Liver (tissue), 9 donors: Measurements from ENCODE around the gene ADIPOR1. TPM values are rescaled to one million over a fixed set of nuclear protein-coding genes. Genes with fewer than 3 reads are reported as not detected.

Experiments used
- DNase-seq: peaks from one replicate; pipeline ENCODE4 v3.0.0-alpha.2; 2017; ENCODE audit warnings: low spot score
- H3K27ac ChIP-seq, 2 donors: one replicate each; pipeline ENCODE4 v1.7.0; 2013; ENCODE audit warnings: inconsistent platforms in 2 of 2, low read length in 2 of 2, control low read depth in 1 of 2, low read depth in 1 of 2, mild to moderate bottlenecking in 1 of 2
- H3K27me3 ChIP-seq, 4 donors: one replicate each; pipeline versions ENCODE4 v1.6.1 to v1.7.0; 2013; ENCODE audit warnings: low read length in 3 of 4, inconsistent platforms in 1 of 4, mild to moderate bottlenecking in 1 of 4, moderate library complexity in 1 of 4; ENCODE audit not compliant: control insufficient read depth in 4 of 4, insufficient read depth in 4 of 4
- H3K36me3 ChIP-seq, 4 donors: one replicate each; pipeline versions ENCODE4 v1.6.1 to v1.7.0; 2013; ENCODE audit warnings: low read length in 3 of 4, mild to moderate bottlenecking in 3 of 4, low read depth in 1 of 4, moderate library complexity in 1 of 4; ENCODE audit not compliant: control insufficient read depth in 4 of 4, insufficient read depth in 3 of 4
- H3K4me1 ChIP-seq, 4 donors: one replicate each; pipeline versions ENCODE4 v1.6.1 to v1.7.0; 2013; ENCODE audit warnings: low read length in 3 of 4, mild to moderate bottlenecking in 3 of 4, moderate library complexity in 1 of 4; ENCODE audit not compliant: control insufficient read depth in 4 of 4, insufficient read depth in 4 of 4
- H3K4me3 ChIP-seq, 3 donors: one replicate each; pipeline versions ENCODE4 v1.6.1 to v1.7.0; 2013; ENCODE audit warnings: low read length in 3 of 3, control low read depth in 1 of 3, low read depth in 1 of 3, mild to moderate bottlenecking in 1 of 3
- H3K9ac ChIP-seq, 2 donors: one replicate each; pipeline ENCODE4 v1.7.0; 2013; ENCODE audit warnings: low read length in 2 of 2, mild to moderate bottlenecking in 2 of 2, moderate library complexity in 2 of 2, control low read depth in 1 of 2, low read depth in 1 of 2
- H3K9me3 ChIP-seq, 4 donors: one replicate each; pipeline versions ENCODE4 v1.6.1 to v1.7.0; 2013; ENCODE audit warnings: low read length in 3 of 4; ENCODE audit not compliant: control insufficient read depth in 4 of 4
- ATF3 ChIP-seq: IDR thresholded peaks from 2 replicates; pipeline ENCODE4 v1.6.1; 2016; ENCODE audit warnings: antibody characterized with exemption
- EGR1 ChIP-seq, 2 donors: IDR thresholded peaks; 2 replicates each; pipeline ENCODE4 v1.6.1; 2016 to 2018; ENCODE audit warnings: antibody characterized with exemption in 2 of 2, low read depth in 2 of 2
- FOXA1 ChIP-seq: IDR thresholded peaks from 2 replicates; pipeline ENCODE4 v1.6.1; 2016; ENCODE audit warnings: antibody characterized with exemption
- FOXA2 ChIP-seq: IDR thresholded peaks from 2 replicates; pipeline ENCODE4 v1.6.1; 2016; ENCODE audit warnings: antibody characterized with exemption
- GABPA ChIP-seq, 2 donors: IDR thresholded peaks in 1 of 2; conservative IDR thresholded peaks in 1 of 2; 2 replicates each; pipeline ENCODE4 v1.6.1; 2016; ENCODE audit warnings: antibody characterized with exemption in 2 of 2, mild to moderate bottlenecking in 1 of 2, moderate library complexity in 1 of 2
- HNF4A ChIP-seq, 2 donors: conservative IDR thresholded peaks; 2 replicates each; pipeline ENCODE4 v1.6.1; 2016; ENCODE audit warnings: antibody characterized with exemption in 2 of 2, mild to moderate bottlenecking in 2 of 2
- HNF4G ChIP-seq: IDR thresholded peaks from 2 replicates; pipeline ENCODE4 v1.6.1; 2016; ENCODE audit warnings: antibody characterized with exemption
- JUND ChIP-seq, 2 donors: IDR thresholded peaks; 2 replicates each; pipeline ENCODE4 v1.6.1; 2016; ENCODE audit warnings: antibody characterized with exemption in 2 of 2
- NR2F2 ChIP-seq: IDR thresholded peaks from 2 replicates; pipeline ENCODE4 v1.6.1; 2016; ENCODE audit warnings: antibody characterized with exemption
- RAD21 ChIP-seq, 2 donors: IDR thresholded peaks; 2 replicates each; pipeline ENCODE4 v1.6.1; 2016; ENCODE audit warnings: antibody characterized with exemption in 2 of 2, mild to moderate bottlenecking in 2 of 2
- REST ChIP-seq: IDR thresholded peaks from 2 replicates; pipeline ENCODE4 v1.6.1; 2016; ENCODE audit warnings: antibody characterized with exemption, mild to moderate bottlenecking
- RXRA ChIP-seq, 2 donors: IDR thresholded peaks; 2 replicates each; pipeline ENCODE4 v1.6.1; 2017 to 2018; ENCODE audit warnings: antibody characterized with exemption in 2 of 2, mild to moderate bottlenecking in 1 of 2
- SP1 ChIP-seq: IDR thresholded peaks from 2 replicates; pipeline ENCODE4 v1.6.1; 2018; ENCODE audit warnings: antibody characterized with exemption, mild to moderate bottlenecking
- TAF1 ChIP-seq: conservative IDR thresholded peaks from 2 replicates; pipeline ENCODE4 v1.6.1; 2016; ENCODE audit warnings: antibody characterized with exemption, mild to moderate bottlenecking
- YY1 ChIP-seq: IDR thresholded peaks from 2 replicates; pipeline ENCODE4 v1.6.1; 2016; ENCODE audit warnings: antibody characterized with exemption, mild to moderate bottlenecking
- ZBTB33 ChIP-seq: IDR thresholded peaks from 2 replicates; pipeline ENCODE4 v1.6.1; 2016; ENCODE audit warnings: antibody characterized with exemption
- WGBS: extraction: QIAGEN DNeasy Blood & Tissue Kit; methylation state at CpG from one replicate; pipeline ENCODE4 v1.1.7; 2013; 5-methylcytosine and 5-hydroxymethylcytosine counted together
- polyA plus RNA-seq, 2 donors: library from polyadenylated mRNA; stranded (reverse) in 1 of 2; unstranded in 1 of 2; fragments of 200-250 nt in 1 of 2; fragments of >200 nt in 1 of 2; fragmentation: Nextera tagmentation in 1 of 2; extraction: Ambion mirVana in 1 of 2; gene quantifications; one replicate each; pipeline versions ENCODE4 v1.2.1 to v1.2.3, GENCODE V29; 2013 to 2015
- total RNA-seq, 2 donors: library from RNA; depleted of rRNA; stranded (reverse); fragments of >200 nt; gene quantifications; one replicate each; pipeline ENCODE4 v1.2.3, GENCODE V29; 2014
- TF ChIP-seq, protein P1 (sequence below): IDR thresholded peaks from 2 replicates; pipeline ENCODE4 v1.6.1; 2016; ENCODE audit warnings: antibody characterized with exemption
- TF ChIP-seq, protein P2 (sequence below): fragments of 150-350 bp; IDR thresholded peaks from 2 replicates; pipeline ENCODE4 v1.5.1; 2017; ENCODE audit warnings: improper control_type of control experiment, low read depth, low read length; ENCODE audit not compliant: missing input control
- donor health status: healthy.
- donor health status: healthy.
- donor health status: healthy.
- donor health status: healthy.
- donor health status: healthy.

ADIPOR1 gene
- total and polyA plus RNA-seq, 4 donors, result 58.5 to 175 (median 70.4) TPM

GRCh38 chr1:202976633-202977032 lies 18.5 kb upstream of the ADIPOR1 start:
- Histone ChIP-seq H3K9ac (no peak overlapping the region), H3K4me3 (no peak overlapping the region), H3K9me3 (no peaks in the 10 kb centered on the region), H3K27me3 (peaks cover 0 to 3% (median 0%) of the 10 kb centered on the region in 4 donors), H3K27ac (no peak overlapping the region), H3K4me1 (no peaks in the 10 kb centered on the region), H3K36me3 (no peaks in the 10 kb centered on the region)
- WGBS, result 41% methylated on average over 3 of the region's 3 CpGs
- DNase-seq, result no peak
- TF ChIP-seq, protein P1, sequence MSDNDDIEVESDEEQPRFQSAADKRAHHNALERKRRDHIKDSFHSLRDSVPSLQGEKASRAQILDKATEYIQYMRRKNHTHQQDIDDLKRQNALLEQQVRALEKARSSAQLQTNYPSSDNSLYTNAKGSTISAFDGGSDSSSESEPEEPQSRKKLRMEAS, result no peak
- TF ChIP-seq GABPA (IDR thresholded peaks at IDR 0.05 in 1 of 2, conservative IDR thresholded peaks at IDR 0.05 in 1 of 2) (no peak), TAF1 (no peak), RXRA (IDR thresholded peaks at IDR 0.05) (no peak), ATF3 (no peak), YY1 (no peak), FOXA2 (no peak), EGR1 (IDR thresholded peaks at IDR 0.05; ENCODE audit: low read depth in 2 of 2) (no peak), REST (no peak), SP1 (no peak), HNF4A (conservative IDR thresholded peaks at IDR 0.05) (no peak), ZBTB33 (no peak), FOXA1 (no peak), JUND (IDR thresholded peaks at IDR 0.05) (no peak), HNF4G (no peak), NR2F2 (no peak), RAD21 (IDR thresholded peaks at IDR 0.05) (no peak)
- TF ChIP-seq, protein P2, sequence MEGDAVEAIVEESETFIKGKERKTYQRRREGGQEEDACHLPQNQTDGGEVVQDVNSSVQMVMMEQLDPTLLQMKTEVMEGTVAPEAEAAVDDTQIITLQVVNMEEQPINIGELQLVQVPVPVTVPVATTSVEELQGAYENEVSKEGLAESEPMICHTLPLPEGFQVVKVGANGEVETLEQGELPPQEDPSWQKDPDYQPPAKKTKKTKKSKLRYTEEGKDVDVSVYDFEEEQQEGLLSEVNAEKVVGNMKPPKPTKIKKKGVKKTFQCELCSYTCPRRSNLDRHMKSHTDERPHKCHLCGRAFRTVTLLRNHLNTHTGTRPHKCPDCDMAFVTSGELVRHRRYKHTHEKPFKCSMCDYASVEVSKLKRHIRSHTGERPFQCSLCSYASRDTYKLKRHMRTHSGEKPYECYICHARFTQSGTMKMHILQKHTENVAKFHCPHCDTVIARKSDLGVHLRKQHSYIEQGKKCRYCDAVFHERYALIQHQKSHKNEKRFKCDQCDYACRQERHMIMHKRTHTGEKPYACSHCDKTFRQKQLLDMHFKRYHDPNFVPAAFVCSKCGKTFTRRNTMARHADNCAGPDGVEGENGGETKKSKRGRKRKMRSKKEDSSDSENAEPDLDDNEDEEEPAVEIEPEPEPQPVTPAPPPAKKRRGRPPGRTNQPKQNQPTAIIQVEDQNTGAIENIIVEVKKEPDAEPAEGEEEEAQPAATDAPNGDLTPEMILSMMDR, result no peak
